ENCODE results near the gene AFAP1L2.
"Not testable (repeated sequence)": the region's sequence is repeated elsewhere in the genome, so short reads cannot be mapped to it uniquely, and the experiment has no call there.

Gene AFAP1L2

DNA sequence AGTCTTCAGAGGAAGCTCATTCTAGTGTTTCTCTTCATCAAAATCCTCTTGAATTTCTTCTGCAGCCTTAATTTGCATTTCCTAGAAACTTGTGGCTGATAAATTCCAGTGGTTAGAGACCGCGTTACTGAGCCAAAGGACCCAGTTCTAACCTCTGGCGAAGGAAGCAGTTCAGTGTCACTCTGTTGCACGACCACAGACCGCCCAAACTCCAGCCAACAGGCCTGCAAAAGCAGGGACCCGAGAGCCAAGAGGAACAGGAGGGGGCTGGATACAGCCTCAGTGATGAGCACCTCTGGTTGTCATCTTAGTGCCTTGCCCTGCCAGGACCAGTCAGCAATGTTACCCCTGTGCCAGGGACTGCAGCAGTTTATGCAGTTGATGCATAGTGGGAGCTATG, 70.0 kb downstream of the AFAP1L2 start:
- no peak for DNase-seq

DNA sequence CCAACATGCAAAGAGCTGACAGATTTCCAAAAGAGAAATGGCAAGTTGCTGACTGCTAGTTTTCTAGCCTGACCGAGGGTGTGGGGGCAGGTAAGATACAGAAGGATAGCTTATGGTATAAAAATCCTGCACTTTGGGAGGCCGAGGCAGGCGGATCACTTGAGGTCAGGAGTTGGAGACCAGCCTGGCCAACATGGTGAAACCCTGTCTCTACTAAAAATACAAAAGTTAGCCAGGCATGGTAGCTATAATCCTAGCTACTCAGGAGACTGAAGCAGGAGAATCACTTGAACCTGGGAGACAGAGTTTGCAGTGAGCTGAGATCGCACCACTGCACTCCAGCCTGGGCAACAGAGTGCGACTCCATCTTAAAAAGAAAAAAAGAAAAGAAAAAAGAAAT, 70.9 kb downstream of the AFAP1L2 start:
- DNase-seq = not testable (repeated sequence)

DNA sequence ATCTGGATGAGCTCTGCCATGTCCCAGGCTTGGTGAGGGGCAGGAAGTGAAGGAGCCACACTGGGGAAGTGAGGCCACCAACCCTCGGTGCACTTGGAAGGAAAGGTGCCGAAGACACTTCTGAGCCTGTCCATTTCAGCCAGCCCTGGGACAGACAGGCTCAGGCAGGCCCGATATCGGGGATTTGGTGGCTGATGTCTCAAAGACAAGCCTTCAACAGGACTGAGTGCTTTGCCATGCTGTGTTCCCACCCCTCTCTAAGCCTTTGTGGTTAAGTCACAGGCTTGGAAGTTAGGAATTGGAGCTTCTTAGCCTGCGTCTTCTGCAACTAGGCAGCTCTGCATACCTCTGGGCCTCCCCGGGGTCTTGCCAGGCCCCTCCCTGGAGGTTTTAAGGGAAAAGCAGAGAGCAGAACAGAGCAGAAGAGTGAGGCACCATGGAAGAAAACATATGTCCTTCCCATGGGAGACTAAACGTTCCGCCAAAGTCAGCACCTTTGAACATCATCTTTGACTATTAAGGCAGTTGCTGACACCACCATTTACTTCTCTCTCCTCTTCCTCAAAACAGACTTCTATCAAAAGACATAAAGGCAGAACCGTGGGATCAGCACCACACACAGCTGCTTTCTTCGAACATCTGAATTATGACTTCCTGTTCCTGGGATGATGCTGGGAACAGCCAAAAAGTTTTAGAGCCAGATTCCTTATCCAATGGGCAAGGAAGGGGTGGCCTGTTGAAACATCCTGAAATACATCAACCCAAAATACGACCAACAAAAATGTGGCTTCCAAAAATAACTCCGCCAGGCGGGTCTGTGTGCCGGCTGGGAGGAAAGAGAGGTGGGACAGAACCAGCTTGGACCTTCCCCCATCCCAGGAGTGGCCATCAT, 71.8 kb downstream of the AFAP1L2 start:
- DNase-seq = no peak

DNA sequence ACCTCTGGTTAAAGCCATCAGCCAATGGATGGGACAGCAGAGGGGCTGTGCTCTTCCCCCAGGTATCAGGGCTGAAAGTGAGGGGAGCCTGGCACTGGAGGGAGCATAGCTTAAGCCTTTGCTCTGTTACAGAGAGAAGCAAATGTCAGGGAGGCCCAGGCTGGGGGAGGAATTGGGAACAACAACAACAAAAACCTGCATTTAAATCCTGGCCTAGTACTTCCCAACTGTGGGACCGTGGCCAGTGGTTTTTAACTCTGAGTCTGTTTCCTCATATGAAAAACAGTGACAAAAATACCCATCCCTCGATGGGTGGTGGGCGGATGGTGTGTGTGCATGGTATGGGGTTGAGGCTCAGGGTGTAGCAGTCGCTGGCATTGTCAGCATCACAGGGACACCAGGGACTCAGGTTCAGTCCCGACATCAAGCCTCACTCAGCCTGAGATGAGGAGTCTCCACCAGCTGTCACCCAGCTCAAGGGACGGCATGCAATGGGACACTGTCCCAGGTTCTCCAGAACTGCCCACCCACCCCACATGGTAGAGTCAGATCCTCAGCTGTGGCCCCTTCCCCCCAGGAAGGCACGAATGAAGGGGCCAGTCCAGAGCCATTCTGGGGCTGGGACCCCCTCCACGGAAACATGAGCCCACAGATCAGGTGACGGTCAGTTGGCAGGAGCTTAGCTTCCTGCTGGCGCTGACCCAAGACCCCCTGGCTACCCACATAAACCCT, 74.5 kb downstream of the AFAP1L2 start:
- DNase-seq = no peak

DNA sequence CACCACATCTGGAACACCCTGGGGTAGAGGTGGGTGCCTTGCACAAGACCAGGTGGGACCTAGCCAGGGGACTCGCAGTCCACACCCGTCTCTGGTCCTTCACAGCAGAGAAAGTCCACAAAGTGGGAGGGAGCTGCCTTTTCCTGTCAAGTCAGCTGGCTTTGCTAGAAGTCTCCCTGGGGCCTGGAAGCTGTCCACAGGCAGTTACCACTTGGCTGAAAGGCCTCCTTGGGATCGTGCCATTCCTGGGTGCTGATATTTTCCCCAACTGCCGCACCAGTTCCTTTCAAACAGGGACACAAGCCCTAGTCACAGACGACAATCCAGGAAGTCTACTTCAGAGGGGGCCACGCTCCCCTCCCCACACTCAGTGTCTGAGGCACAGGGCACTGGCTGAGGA, 75.4 kb downstream of the AFAP1L2 start:
- DNase-seq = no peak

DNA sequence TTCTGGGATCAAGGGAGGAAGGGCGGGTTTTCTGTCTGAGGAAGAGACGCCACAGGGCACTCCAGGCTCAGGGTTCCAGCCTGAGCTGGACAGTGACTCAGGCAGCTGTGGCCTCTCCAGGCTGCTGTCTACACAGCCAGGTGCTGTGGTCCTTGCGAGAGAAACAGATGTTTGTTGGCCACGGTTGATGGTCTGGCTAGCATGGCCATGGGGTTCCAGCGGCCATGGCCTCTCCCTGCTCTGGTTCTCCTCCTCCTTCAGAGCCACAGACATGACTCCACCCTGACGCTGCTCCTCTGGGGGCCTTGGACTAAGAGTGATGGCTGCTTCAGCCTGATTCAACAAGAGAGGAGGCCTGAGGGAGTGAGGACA, 75.9 kb downstream of the AFAP1L2 start:
- no peak for DNase-seq

DNA sequence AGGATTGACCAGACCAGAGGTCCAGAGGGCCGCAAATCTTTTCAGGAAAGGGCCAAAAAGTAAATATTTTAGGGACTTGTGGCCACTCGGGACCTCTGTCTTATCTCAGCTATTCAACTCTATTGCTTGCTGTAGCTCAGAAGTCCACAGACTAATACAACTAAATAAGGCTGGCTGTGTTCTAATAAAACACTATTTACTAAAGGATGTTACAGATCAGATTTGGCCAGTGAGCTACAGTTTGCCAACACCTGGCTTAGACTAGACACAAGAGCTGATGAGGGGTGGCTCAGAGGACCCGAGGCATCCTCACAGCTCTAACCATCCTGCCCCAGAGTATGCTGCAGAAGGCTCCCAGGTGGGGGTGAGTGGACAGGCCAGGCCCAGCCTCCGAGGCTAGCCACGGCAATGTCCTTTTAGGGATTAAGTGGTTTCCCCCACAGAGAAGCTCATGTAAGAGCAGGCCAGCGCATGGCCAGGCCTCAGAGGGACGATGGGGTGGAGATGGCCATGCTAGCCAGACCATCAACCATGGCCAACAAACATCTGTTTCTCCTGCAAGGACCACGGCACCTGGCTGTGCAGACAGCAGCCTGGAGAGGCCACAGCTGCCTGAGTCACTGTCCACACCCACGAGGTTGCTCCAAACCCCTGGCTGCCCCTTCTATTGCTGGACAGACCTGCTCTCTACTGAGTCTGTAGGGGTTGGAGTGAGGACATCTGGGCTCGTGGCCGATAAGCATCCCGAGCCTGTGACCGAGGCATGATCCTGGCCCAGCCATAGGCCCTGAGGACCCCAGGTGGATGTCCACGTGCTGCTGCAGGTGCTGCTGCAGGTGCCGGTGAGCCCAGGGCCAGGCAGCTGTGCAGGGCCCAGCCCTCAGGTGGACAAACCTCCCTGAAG, 76.5 kb downstream of the AFAP1L2 start:
- no peak for DNase-seq

DNA sequence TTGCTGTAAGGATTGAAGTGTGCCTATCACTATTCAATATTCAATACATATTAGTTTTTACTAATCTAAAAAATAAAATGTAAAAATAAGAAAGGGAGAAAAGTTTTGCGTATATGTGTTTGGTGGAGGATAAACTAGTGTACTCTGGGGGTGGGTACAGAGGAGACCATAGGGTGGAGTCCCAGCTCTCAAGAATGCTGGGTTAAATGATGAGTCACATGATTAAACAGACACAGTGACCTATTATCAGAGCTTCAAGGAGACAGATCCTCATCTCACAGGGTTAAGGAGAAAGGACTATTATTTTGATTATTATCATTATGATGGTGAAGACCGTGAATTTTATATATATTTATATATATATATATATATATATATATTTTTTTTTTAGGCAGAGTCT, 77.5 kb downstream of the AFAP1L2 start:
- no peak for DNase-seq

DNA sequence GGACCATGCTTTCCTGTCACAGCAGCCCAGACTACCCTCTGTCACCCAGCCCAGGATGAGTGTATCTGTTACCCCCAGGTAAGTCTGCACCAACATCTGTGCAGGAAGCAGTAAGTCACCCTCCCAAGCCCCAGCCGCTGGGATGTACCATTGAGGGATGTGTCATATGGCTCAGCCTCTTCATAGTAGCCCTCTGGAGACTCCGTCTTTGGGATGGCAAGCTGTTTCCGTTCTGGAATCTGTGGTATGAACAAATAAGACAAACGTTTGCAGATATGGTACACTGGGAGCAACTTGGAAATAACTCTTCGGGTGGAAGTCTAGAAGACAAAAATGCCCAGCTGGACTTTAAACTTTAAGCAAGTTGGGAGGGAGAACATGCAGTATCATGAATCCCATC, 81.3 kb downstream of the AFAP1L2 start:
- no peak for DNase-seq

DNA sequence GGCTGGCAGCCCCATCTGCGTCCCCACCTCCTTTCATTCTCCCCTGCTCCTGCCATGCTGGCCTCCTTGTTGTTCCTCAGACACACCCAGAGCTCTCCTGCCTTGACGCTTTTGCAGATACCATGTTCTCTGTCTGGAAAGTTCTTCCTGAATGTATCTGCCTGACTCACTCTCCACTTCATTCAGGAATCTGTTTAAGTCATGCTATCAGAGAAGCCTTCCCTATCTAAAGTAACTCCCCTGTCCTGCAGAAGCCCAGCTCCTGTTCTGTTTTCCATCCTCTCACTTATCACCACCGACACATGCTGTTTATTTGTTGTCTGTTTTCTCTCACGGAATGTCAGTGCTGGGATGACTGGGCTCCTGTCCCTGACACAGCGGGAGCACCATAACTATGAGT, 82.0 kb downstream of the AFAP1L2 start:
- no peak for DNase-seq

DNA sequence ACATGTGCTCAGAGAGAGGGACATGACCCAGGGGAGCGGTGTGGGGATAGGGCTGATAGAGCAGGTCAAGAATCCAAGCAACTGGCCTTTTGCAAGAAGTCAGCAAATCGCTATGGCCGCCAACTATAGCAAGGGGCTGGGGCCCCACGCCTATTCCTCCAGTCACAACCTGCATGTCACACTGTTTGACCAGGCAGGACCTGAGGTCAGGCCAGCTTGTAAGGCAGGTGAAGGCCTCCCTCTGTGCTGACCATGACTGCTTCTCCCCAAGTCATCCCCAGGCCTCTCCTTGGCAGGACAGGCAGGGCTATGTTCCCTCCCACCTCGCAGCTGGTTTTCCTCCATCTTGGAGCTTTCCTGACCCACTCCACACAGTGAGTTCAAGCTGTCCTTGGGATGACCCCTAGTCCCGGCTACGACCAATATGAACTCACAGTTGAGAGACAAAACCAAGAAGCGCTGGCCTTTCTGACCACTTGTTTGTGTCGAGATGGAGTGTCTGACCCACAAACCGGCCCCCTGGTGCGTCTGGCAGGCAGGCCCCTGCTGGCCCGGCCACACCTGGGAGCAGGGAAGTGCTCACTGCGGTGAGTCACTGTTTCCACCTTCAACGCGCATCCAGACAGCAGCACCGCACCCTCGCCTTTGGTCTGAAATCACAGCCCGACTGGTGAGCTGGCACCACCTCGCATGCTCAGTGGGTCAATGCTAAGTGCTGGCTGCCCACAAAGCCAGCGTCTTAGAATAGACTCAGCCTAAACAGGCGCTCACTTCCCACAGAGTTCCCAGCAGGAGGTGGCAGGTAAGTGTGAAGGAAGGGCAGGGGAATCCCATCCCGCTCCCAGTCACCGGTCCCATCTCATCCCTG, 83.8 kb downstream of the AFAP1L2 start:
- DNase-seq = no peak

DNA sequence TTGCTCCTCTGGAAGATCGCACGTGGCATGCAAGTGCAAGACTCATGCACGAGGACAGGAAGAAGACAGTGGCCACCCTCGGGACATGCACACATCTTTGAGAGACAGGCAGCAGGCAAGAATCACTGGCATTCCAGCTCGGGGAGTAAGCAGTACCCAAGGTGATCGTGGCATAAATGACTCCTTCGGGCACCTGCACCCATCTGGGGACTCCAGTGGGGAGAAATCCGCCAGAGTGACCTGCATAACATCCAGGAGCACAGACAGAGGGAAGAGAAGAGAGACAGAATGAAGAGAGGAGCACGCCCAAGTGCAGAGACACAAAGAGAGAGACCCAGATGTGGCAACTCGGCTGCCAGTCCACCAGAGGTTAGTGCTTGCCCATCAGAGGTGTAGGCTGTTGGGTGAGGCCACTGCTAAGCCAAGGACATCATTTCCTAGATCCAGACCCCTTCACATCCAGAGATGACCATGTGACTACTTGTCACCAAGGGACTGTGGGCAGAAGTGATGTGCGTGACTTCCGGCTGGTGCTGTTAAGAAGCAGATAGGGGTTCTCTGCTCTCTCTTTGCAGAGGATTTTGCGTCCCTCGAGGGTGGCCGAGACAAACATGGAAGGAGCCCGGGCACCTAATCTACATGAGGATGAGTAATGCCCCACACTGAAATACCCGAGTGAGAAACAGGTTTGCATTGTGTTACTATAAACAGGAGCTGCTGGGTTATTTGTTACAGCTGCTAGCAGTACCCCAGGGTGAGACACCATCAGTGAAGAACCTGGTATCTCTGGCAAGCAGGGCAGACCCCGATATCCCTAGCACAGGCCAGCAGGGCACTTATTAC, 84.7 kb downstream of the AFAP1L2 start:
- DNase-seq = no peak

DNA sequence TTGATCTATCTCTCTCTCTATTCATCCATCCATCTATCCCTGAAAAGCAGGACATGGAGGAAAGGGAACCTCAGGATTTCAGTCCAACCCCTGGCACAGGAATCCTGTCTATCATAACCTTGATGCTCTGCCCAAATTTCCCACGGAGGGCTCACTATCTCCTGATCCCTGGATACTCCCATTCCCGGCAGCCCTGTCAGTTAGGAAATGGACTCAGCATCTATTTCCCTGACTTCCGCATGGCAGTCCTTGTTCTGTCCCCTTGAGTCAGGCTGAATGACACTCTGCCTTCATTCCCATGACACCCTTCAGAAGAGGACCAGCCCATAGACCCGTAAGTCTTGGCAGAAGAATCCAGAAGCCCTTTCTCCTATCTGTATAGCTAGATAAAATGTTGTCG, 87.6 kb downstream of the AFAP1L2 start:
- DNase-seq = no peak

DNA sequence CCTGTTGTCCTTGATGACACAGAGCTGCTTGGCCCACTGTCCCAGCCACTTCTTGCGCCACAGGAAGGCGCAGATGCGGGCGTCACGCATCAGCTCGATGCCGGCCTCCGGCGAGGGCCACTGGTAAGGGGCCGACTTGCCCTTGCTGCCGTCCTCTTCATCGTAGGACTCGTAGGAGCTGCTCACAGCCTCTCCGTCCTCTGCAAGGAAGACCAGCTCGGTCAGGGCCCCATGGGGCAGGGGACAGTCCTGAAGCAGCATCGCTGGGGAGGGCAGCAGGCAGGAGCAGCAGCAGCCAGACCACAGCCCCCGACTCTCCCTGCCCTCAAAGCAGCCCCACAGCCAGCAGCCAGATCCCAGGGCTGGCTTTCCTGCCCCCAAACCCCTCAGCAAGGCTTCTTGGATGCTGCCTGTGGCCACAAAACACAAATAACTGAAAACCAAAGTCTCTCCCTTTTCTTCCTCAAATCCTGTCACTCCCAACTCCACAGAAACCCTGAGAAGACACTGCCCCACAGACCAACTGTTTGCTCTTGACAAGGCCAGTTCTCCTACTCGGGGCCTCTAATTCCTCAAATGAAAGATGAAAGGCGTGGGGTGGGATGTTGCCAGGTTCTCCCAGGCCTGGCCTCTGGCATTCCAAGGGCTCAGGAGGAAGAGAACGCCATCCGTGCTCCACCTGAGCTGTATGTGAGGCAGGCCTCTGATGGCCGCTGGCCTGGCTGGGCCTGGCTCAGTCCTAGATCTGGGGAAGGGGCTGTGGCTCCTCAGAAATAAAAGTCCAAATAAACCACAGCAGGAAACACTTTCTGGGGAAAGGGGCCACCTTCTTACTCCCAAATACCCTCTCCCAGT, 88.5 kb downstream of the AFAP1L2 start:
- DNase-seq = no peak

DNA sequence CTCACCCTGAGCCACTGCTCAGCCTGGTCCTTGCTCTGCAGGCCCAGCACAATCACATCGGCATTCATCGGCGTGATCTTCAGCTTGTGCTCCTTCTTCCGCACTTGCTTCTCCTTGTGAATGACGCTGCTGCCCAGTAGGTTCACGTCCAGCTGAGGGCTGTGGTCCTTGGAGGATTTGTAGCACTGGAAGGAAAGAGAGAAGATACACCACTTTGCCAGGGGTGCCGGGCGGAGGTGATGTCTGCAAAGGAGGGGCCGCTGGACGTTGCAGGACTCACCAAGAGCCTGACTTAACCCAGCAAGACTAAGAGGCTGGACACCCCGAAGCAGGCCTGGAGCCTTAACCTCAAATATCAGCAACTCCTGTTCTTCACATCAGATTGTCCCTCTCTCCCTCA, 90.4 kb downstream of the AFAP1L2 start:
- no peak for DNase-seq

DNA sequence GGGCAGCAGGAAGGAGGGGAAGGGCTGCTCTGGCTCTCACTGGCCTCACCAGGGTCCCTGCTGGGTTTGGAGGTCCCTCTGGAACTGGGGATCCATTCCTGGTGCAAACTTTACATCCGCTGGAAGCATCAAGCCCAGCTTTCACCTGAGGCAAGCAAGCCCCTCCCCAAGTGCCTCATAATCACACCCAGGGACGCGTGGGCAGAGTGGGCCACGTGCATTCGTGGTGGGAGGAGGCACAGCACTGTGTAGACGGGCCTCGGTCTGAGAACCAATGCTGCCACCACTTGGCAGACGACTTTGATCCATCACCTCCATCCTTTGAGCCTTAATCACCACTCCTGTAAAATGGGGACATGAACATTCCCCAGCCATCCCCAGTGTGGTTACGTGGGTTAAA, 91.2 kb downstream of the AFAP1L2 start:
- DNase-seq = no peak

DNA sequence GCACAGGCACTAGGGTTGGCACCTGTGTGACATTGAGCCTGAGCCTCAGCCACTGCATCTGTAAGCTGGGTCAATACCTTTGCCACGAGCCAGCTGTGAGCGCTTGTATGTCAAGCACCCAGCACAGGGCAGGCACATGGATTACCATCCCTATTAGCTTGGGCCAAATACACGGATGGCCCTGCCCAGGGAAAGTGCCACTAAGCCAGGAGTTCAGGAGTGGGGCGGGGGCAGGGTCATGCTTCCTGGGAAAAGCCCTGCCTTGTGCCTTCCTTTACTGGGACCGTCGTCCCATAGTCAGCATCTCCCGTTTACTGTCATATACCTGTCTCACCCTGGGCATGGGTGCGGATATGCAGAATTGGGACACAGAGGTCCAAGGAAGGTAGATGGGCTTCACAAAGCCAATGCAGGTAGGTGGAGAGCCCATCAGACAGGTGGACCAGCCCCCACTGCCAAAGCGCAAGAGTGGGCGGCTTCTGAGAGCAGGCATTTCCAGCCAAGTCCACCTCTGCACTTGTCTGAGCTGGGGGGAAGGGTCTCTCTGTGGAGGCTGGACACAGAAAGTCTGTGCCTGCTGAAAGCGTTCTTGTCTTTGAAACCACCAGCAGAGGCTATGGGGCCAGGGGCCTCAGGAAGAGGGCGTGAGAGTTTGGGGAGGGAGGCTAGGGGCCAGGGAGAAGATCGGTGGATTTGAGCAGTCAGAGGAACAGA, 92.6 kb downstream of the AFAP1L2 start:
- no peak for DNase-seq

DNA sequence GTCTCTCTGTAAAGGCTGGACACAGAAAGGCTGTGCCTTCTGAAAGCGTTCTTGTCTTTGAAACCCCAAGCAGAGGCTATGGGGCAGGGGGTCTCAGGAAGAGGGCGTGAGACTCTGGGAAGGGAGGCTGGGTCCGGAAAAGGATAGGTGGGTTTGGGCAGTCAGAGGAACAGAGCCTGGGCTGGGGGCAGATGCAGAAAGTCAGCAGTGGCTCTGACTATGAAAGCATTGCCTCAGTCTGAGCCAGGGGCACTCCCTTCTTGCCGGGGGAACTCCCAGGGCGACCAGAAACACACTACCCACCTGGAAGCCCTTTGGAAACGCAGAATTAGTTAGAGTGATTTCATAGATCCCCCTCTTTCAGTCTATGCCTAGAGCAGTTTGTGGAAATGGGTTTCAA, 93.3 kb downstream of the AFAP1L2 start:
- DNase-seq = no peak

DNA sequence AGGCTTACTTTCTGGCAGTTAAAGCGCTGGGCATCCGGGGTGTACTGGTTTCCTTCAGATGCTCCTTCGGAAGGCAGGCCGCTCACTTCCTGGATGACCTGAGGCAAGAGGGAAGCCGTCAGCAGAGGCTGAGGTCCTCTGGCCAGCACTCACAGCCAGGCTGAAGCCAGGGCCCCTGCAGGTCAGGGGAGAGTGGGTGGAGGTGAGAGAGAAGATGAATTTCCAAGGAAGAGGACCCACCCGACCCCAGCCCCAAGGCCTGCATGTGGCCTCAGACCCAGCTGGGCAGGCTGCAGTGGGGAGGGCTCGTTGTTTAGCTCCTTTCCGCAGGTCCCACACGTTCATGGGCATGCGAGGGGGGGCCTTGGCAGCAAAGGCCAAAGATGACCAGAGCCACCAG, 94.0 kb downstream of the AFAP1L2 start:
- no peak for DNase-seq

DNA sequence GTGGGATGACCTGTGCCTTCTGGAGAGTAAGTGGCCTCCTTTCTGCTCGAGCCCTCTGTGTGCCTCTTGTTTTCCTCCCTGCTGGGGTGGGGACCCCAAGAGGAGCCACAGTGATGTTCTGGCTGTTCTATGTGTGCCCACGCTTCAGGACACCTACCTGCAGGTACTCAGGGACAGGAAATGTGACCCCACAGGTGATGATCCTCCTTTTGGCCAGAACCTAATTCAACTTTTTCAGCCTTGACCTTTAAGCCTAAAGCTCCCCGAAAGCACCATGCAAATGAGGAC, 95.0 kb downstream of the AFAP1L2 start:
- no peak for DNase-seq

All from CD4-positive, alpha-beta T cell treated with Interleukin-6 for 4 hours (primary cell).